Measurements from ENCODE around the gene KLHL40.

GRCh38 chr3:42638339-42638842 lies 46.9 kb upstream of the KLHL40 start:
- TF ChIP-seq CTCF (IDR thresholded peaks at IDR 0.05; ENCODE audit: poor library complexity) (no peak), EZH2 (IDR thresholded peaks at IDR 0.05; ENCODE audit: borderline replicate concordance) (no peak), EZH2phosphoT487 (IDR thresholded peaks at IDR 0.05; ENCODE audit: low read depth, severe bottlenecking, unreplicated experiment) (no peak)
